CD14-positive monocyte (primary cell): ENCODE results near the gene HMCN2. TPM values are rescaled to one million over a fixed set of nuclear protein-coding genes. Genes with fewer than 3 reads are reported as not detected.

Experiments
- DNase-seq, 3 donors: peaks; one replicate each; pipeline ENCODE4 v3.0.0-alpha.2; 2011 to 2022
- H2AFZ ChIP-seq: 2 replicates; pipeline ENCODE4 v1.6.0; 2012; ENCODE audit warnings: mild to moderate bottlenecking, low read depth, low read length, inconsistent platforms; ENCODE audit not compliant: insufficient read depth, poor library complexity, severe bottlenecking
- H3K27ac ChIP-seq, 2 donors: 1 replicate in 1 of 2; 2 replicates in 1 of 2; pipeline ENCODE4 v1.5.1; 2012 to 2013; ENCODE audit warnings: low read length in 2 of 2, control low read depth in 1 of 2, inconsistent platforms in 1 of 2, low read depth in 1 of 2, mild to moderate bottlenecking in 1 of 2
- H3K27me3 ChIP-seq, 2 donors: one replicate each; pipeline versions ENCODE4 v1.6.0 to v1.6.1; 2011 to 2013; ENCODE audit warnings: low read length in 2 of 2; ENCODE audit not compliant: control insufficient read depth in 2 of 2, insufficient read depth in 2 of 2
- H3K36me3 ChIP-seq, 2 donors: replicated peaks in 1 of 2; 1 replicate in 1 of 2; 2 replicates in 1 of 2; pipeline versions ENCODE4 v1.5.1 to v1.6.1; 2012 to 2013; ENCODE audit warnings: low read length in 2 of 2, control low read depth in 1 of 2, inconsistent platforms in 1 of 2, mild to moderate bottlenecking in 1 of 2; ENCODE audit not compliant: insufficient read depth in 2 of 2, control insufficient read depth in 1 of 2
- H3K4me1 ChIP-seq, 2 donors: 1 replicate in 1 of 2; 2 replicates in 1 of 2; pipeline versions ENCODE4 v1.5.1 to v1.6.1; 2012 to 2013; ENCODE audit warnings: low read length in 2 of 2, control low read depth in 1 of 2, inconsistent platforms in 1 of 2, mild to moderate bottlenecking in 1 of 2, moderate library complexity in 1 of 2; ENCODE audit not compliant: insufficient read depth in 2 of 2, control insufficient read depth in 1 of 2
- H3K4me2 ChIP-seq: replicated peaks from 2 replicates; pipeline ENCODE3; 2012; ENCODE audit warnings: low read length, moderate library complexity, mild to moderate bottlenecking; ENCODE audit not compliant: poor library complexity, severe bottlenecking; ENCODE audit errors: extremely low read depth
- H3K4me3 ChIP-seq, 3 experiments: fragments of 200-600 bp in 1 of 3; sonication (generic) in 1 of 3; replicated peaks in 1 of 3; 1 replicate in 2 of 3; 2 replicates in 1 of 3; pipeline ENCODE4 v1.5.1; 2011 to 2013; ENCODE audit warnings: low read length in 3 of 3, mild to moderate bottlenecking in 3 of 3, control low read depth in 2 of 3, low read depth in 2 of 3, inconsistent platforms in 1 of 3, moderate library complexity in 1 of 3
- H3K79me2 ChIP-seq: 2 replicates; pipeline ENCODE4 v1.6.0; 2012; ENCODE audit warnings: mild to moderate bottlenecking, control low read depth, inconsistent platforms, low read length, moderate library complexity; ENCODE audit not compliant: insufficient read depth
- H3K9ac ChIP-seq: 2 replicates; pipeline ENCODE4 v1.6.0; 2017; ENCODE audit warnings: low read length, mild to moderate bottlenecking; ENCODE audit not compliant: insufficient read depth, poor library complexity, severe bottlenecking
- H3K9me3 ChIP-seq, 2 donors: replicated peaks in 1 of 2; 1 replicate in 1 of 2; 2 replicates in 1 of 2; pipeline versions ENCODE4 v1.5.1 to v1.6.1; 2012 to 2013; ENCODE audit warnings: low read length in 2 of 2, control low read depth in 1 of 2; ENCODE audit not compliant: control insufficient read depth in 1 of 2, insufficient read depth in 1 of 2
- H4K20me1 ChIP-seq: 2 replicates; pipeline ENCODE4 v1.6.0; 2012; ENCODE audit warnings: mild to moderate bottlenecking, low read length, control low read depth, moderate library complexity; ENCODE audit not compliant: insufficient read depth
- H3K27ac Mint-ChIP-seq, 7 donors: one replicate each; pipeline ENCODE4 v1.8.0; 2020; ENCODE audit warnings: mild to moderate bottlenecking in 7 of 7, mixed read lengths in 7 of 7, moderate library complexity in 6 of 7, inconsistent platforms in 2 of 7
- H3K27me3 Mint-ChIP-seq, 3 donors: one replicate each; pipeline ENCODE4 v1.8.0; 2021 to 2022; ENCODE audit warnings: low read depth in 3 of 3, mild to moderate bottlenecking in 3 of 3, mixed read lengths in 3 of 3, moderate library complexity in 3 of 3, inconsistent platforms in 1 of 3
- H3K36me3 Mint-ChIP-seq, 2 donors: one replicate each; pipeline ENCODE4 v1.8.0; 2020; ENCODE audit warnings: mixed read lengths in 2 of 2, inconsistent platforms in 1 of 2, mild to moderate bottlenecking in 1 of 2
- H3K4me1 Mint-ChIP-seq: one replicate; pipeline ENCODE4 v1.8.0; 2020; ENCODE audit warnings: mild to moderate bottlenecking, mixed read lengths
- H3K4me3 Mint-ChIP-seq, 2 donors: one replicate each; pipeline ENCODE4 v1.8.0; 2020; ENCODE audit warnings: mild to moderate bottlenecking in 2 of 2, mixed read lengths in 2 of 2, moderate library complexity in 1 of 2
- H3K9me3 Mint-ChIP-seq, 7 donors: one replicate each; pipeline ENCODE4 v1.8.0; 2020 to 2022; ENCODE audit warnings: mixed read lengths in 7 of 7, mild to moderate bottlenecking in 6 of 7, moderate library complexity in 6 of 7, inconsistent platforms in 2 of 7
- CTCF ChIP-seq: fragments of 200-600 bp; IDR thresholded peaks from one replicate; pipeline ENCODE4 v1.8.0; 2022; ENCODE audit warnings: antibody characterized with exemption, mild to moderate bottlenecking
- WGBS: methylation state at CpG from one replicate; pipeline ENCODE4 v1.1.5; 2013; ENCODE audit warnings: missing lambda C conversion rate; ENCODE audit not compliant: insufficient coverage; 5-methylcytosine and 5-hydroxymethylcytosine counted together
- intact Hi-C, 2 donors: fragments of 100-400 bp; cut with micrococcal nuclease; formaldehyde crosslinking; loops; one replicate each; pipeline versions ENCODE4 v1.15.0 to v1.15.1; 2023
- polyA plus RNA-seq, 3 donors: library from polyadenylated mRNA; depleted of rRNA in 1 of 3; unstranded in 2 of 3; stranded (reverse) in 1 of 3; fragments of 300-500 nt in 2 of 3; fragments of >200 nt in 1 of 3; fragmentation: Illumina TruSeq in 2 of 3; gene quantifications; 1 replicate in 2 of 3; 2 replicates in 1 of 3; pipeline ENCODE4 v1.2.3, GENCODE V29; 2012 to 2021

The HMCN2 gene
- polyA plus RNA-seq, 3 donors: not detected

GRCh38 chr9:130431536-130432303 is 166.2 kb downstream of the HMCN2 start:
- Mint-ChIP-seq H3K36me3 (no peaks in the 10 kb centered on the region), H3K27ac (peak overlapping the region in 1 of 7 donors; percentile 25), H3K27me3 (peaks cover 30 to 53% (median 40%) of the 10 kb centered on the region in 3 donors), H3K4me3 (peak overlapping the region in 1 of 2 donors; percentile 67), H3K4me1 (peaks cover 3% of the 10 kb centered on the region), H3K9me3 (peaks cover 13 to 35% (median 20%) of the 10 kb centered on the region in 7 donors)
- no peak for TF ChIP-seq CTCF
- WGBS: 72% methylated on average over 9 of the region's 17 CpGs
- Histone ChIP-seq H4K20me1 (no peaks in the 10 kb centered on the region), H3K9ac (no peak overlapping the region), H3K27ac (no peak overlapping the region), H3K27me3 (peaks cover 6 to 29% of the 10 kb centered on the region in 2 donors), H3K4me2 (no peak overlapping the region), H3K79me2 (no peaks in the 10 kb centered on the region), H3K36me3 (no peaks in the 10 kb centered on the region), H2AFZ (no peak overlapping the region), H3K4me1 (peaks cover 0 to 7% of the 10 kb centered on the region in 2 donors), H3K9me3 (peaks cover 11 to 30% of the 10 kb centered on the region in 2 donors), H3K4me3 (no peak overlapping the region)
- intact Hi-C loops: no loop called here
- DNase-seq: no peak

GRCh38 chr9:130432362-130432761 is 166.8 kb downstream of the HMCN2 start:
- DNase-seq: no peak
- intact Hi-C loops: no loop called here
- H3K27me3 ChIP-seq: peaks cover 6 to 29% of the 10 kb centered on the region in 2 donors

More at GRCh38 chr9:130432362-130432761, 166.8 kb downstream of the HMCN2 start:
- no peak overlapping the region for H3K9ac ChIP-seq
- peaks cover 3% of the 10 kb centered on the region for H3K4me1 Mint-ChIP-seq
- peaks cover 33 to 52% (median 40%) of the 10 kb centered on the region in 3 donors for H3K27me3 Mint-ChIP-seq
- no peaks in the 10 kb centered on the region for H3K79me2 ChIP-seq
- H3K4me3 Mint-ChIP-seq: peak overlapping the region in 1 of 2 donors; percentile 67
- no peak overlapping the region for H3K27ac Mint-ChIP-seq
- 33% methylated on average over 10 of the region's 11 CpGs for WGBS
- no peaks in the 10 kb centered on the region for H3K36me3 ChIP-seq
- no peak for TF ChIP-seq CTCF
- H3K9me3 ChIP-seq: peaks cover 11 to 30% of the 10 kb centered on the region in 2 donors
- H3K27ac ChIP-seq: no peak overlapping the region
- H3K36me3 Mint-ChIP-seq: no peaks in the 10 kb centered on the region
- H3K4me2 ChIP-seq: no peak overlapping the region
- no peak overlapping the region for H3K4me3 ChIP-seq
- H4K20me1 ChIP-seq: no peaks in the 10 kb centered on the region
- H2AFZ ChIP-seq: no peak overlapping the region
- H3K4me1 ChIP-seq: peaks cover 0 to 7% of the 10 kb centered on the region in 2 donors
- H3K9me3 Mint-ChIP-seq: peaks cover 13 to 35% (median 20%) of the 10 kb centered on the region in 7 donors
